DOHH2 (cell line): ENCODE measurements around the gene F12.

ENCODE experiments used
- CTCF ChIP-seq: fragments of 200-600 bp; sonication (generic); IDR thresholded peaks from one replicate; pipeline ENCODE4 v1.5.1; 2014; ENCODE audit warnings: antibody characterized with exemption, mild to moderate bottlenecking, low read depth, low read length; ENCODE audit not compliant: poor library complexity, severe bottlenecking
- EZH2phosphoT487 ChIP-seq: fragments of 200-600 bp; sonication (generic); IDR thresholded peaks from 2 replicates; pipeline ENCODE4 v1.6.1; 2017; ENCODE audit warnings: borderline replicate concordance, mild to moderate bottlenecking, antibody characterized with exemption, low read length, moderate library complexity, mixed read lengths

DNA sequence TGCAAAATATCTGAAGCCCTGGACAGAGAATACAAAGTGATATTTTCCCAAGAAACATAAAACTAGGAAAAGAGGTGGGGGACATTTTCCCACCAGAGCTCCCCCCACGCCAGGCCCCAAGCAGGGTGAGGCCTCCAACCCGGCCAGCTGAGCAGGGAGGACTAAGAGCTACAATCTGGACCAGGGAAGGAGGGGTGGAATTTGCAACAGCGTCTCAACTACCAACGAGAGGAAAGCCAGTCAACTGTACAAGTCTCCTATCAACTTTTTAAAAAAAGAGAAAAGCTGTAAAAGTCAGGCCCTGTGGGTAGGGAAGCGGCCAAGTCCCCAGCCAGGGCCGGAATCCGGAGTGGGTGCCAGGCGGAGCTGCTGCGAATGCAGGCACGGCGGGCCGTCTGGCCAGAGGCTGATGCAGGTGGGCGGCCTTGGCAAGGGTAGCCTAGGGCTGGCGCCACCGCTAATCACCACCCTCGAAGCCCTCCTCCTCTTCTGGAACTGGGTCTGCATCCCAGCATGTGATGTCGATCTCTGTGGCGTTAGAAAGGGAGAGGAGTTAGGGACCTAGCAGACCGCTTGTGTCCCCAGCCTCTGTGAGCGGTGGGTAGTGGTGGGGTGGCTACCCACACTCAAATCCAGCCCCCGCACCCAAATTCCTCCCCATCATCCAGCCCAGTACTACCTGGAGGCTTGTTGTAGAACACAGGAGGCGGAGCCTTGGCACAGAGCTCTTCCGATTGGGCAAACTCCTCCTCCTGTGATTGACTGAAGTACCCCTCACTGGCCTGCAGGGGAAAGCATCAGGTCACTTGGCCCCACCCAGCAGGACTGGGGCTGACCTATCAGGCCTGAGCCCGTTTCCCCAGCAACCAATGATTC is 47.9 kb upstream of the F12 start:
- TF ChIP-seq CTCF (peak; percentile 29), EZH2phosphoT487 (no peak)
